HG03159 (cell line): ENCODE measurements around the gene CEMP1.
"Not testable (repeated sequence)": the region's sequence is repeated elsewhere in the genome, so short reads cannot be mapped to it uniquely, and the experiment has no call there.

ENCODE experiments used
- ATAC-seq: cut with Tn5 transposase; IDR thresholded peaks from one replicate; pipeline ENCODE4 v1.9.1; 2021; ENCODE audit warnings: mild to moderate bottlenecking, moderate library complexity; ENCODE audit not compliant: unreplicated experiment

CEMP1 gene

DNA sequence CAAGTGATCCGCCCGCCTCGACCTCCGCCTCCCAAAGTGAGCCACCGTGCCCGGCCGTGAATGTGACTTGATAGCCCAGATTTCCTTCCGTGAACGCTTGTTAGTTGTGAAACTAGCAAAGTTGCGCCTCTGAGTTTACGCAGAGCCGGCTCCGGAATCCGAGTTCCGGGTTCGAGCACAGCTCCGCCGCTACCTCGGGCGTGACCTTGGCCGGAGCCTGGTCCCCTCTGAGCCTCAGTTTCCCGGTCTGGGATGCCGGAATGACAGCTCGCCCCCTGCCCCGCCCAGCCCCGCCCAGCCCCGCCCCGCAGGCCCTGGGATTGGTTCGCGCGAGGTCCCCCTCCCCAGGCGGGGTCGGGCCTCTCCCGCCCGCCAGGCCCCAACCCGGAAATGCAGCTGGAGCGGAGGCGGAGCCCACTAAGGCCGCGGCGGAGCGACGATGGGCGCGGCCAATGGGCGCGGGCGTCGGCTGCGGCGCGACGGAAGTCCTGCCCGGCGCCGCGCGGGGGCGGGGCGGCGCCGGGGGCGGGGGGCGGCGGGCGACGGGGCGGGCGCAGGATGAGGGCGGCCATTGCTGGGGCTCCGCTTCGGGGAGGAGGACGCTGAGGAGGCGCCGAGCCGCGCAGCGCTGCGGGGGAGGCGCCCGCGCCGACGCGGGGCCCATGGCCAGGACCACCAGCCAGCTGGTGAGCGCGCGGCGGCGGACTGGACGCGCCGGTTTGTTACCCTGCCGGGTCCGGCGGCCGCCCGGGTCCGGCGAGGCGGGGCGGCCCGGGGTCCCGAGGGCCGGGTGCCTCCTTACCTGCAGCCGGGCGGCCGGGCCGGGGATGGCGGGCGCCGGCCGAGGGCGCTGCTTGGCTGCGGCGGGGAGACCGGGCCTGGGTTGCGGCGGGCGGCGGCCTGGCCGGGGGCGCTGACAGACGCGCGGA, 6.5 kb upstream of the CEMP1 start, which contains the start of gene PDPK1:
Gene PDPK1, plus strand, starts transcription at position 571 of the 929 bp plus-strand sequence. Its CDS starts 92 bp downstream, at position 663.
- ATAC-seq = peak; percentile 78

DNA sequence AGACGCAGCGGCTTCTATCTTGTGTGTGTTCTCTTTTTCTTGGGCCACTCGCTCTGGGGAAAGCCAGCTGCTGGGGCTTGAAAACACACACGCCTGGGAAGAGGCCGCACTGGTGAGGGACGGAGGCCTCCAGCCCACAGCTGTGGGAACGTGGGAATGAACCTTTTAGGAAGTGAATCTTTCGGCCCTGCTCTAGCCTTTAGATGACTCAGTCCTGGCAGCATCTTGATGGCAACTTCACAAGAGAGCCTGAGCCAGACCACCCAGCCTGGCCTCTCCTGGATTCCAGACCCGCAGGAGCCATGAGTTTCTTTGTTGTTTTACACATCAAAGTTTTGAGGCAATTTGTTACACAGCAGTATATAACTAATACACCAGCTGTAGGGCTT, 4.4 kb upstream of the CEMP1 start:
- ATAC-seq = no peak

DNA sequence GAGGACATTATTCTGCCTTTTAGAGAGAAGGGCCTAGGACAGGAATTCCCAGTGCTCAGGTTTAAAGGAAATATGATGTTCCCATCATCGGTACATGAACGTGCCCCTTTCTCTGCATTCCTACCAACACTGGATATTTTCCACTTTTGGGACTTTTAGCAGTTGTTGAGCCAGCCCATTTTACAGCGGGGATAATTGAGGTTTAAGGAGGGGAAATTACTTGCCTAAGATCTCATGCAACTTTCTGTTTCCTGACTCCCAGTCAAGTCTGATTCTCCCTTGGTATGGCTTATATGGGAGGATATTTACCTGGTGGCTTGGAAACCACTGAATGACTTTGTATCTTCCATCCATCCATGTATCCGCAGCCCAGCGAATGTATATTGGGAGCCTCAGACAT, 3.1 kb upstream of the CEMP1 start:
- not testable (repeated sequence) for ATAC-seq

DNA sequence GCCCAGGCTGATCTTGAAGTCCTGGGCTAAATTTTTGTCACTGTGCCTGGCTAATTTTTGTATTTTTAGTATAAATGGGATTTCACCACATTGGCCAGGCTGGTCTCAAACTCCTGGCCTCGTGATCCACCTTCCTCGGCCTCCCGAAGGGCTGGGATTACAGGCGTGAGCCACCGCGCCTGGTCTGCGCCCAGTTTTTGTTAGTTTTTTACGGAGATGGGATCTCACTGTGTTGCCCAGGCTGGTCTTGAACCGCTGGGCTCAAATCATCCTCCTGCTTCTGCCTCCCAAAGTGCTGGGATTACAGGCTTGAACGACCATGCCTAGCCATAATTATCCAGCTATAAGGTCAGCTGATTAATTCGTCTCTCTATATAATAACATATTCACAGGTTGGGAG, 2.7 kb upstream of the CEMP1 start:
- ATAC-seq = no peak

DNA sequence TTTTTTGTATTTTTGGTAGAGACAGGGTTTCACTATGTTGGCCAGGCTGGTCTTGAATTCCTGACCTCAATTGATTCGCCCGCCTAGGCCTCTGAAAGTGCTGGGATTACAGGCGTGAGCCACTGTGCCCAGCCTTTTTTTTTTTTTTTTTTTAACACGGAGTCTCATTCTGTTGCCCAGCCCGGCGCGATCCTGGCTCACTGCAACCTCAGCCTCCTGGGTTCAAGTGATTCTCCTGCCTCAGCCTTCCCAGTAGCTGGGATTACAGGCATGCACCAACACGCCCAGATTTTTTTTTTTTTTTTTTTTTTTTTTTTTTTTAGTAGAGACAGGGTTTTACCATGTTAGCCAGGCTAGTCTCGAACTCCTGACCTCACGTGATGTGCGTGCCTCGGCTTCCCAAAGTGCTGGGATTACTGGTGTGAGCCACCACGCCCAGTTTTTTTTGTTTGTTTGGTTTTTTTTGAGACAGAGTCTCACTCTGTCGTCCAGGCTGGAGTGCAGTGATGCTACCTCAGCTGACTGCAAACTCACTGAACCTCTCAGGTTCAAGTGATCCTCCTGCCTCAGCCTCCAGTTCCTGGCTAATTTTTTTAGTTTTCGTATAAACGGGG, 2.0 kb upstream of the CEMP1 start:
- not testable (repeated sequence) for ATAC-seq

DNA sequence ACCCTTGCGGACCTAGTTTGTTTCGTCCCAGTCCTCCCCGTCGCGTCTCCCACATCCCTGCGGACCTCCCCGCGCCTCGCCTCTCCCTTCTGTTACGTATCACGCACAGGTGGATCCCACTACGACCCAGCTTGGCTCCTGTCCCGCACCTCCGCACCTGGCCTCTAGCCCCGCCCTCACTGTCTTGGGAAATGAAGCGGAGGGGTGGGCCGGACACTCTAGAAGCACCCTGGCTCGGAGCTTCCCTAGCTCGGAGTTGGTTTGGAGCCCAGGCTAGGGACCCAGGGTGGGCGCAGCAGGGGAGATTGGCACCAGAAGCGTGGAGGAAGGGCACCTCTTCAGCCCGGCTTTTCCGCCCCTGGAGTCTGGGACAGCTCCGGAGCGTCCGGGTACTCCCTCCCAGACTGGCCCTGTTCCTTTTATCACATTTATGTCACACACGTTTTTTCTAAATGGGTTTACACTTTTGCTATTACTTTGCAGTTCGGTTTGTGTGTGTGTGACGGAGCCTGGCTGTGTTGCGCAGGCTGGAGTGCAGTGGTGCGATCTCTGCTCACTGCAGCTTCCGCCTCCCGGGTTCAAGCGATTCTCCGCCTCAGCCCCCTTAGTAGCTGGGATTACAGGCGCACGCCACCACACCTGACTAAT, 1.4 kb upstream of the CEMP1 start:
- ATAC-seq = no peak

DNA sequence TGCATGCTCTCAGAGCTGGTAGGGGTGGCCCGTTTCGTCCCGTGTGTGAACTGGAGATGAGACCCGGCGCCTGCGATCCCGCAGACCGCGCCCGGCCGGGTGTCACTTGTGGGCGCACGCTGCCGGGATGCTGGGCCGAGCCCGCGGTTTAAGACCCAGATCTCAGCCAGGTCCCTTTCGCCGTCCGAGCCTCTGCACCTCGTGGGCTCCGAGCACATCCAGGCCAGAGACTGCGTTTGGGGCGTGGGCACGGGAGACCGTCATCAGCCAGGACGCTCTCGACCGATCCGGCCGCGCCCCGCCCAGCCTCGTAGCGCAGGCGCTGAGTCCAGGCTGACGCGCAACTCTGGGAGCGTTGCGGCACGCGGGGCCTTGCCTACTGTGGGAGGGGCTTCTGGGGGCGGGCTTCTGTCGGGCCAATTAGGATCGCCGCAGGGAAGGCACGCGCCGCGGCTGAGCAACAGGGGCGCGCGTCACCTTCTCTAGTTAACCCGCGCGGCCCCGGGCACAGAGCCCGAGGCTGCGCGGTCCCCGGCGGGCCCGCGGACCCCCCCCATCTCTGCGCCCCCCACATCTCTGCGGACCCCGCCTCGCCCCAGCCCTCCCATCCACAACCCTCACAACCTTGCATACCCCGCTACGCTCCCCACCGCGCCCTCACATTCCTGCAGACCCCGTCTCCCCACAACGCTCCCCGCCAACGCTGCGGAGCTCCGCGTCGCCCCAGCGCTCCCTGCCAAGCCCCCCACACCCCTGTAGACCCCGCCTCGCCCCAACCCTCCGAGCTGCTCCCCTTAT, 687 bp upstream of the CEMP1 start:
- peak; percentile 82 for ATAC-seq

DNA sequence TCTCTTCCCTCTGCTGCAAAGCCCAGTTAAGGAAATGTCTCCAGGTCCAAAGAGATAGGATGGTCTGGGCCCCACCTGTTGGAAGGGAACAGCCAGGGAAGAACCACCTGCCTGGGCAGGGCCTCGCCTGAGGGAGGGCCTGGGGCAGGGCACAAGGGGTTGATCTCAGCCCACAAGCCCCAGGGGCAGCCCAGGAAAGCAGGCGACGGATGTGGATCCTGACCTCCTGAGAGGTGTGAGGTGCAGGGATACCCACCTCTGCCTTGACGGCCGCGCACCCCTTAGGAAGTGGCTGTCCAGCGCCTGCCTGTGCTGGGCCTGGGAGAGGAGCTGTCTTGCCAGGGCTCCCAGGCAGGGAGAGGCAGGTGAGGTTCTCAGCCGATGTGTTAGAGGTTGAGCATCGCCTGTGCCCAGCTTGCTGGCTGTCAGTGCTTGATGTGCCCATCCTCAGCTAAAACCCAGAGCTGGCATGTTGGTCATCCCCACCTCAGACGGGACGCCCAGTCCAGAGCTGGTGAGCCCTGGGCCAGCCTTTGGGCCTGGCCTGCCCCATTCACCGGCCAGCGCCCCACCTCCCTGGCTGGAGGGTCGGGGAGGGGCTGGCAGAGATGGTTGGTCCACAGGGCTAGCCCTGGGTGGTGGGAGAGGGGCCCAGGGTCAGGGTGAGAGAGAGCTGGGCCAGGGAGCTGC, 434 bp downstream of the CEMP1 start:
- ATAC-seq = no peak

DNA sequence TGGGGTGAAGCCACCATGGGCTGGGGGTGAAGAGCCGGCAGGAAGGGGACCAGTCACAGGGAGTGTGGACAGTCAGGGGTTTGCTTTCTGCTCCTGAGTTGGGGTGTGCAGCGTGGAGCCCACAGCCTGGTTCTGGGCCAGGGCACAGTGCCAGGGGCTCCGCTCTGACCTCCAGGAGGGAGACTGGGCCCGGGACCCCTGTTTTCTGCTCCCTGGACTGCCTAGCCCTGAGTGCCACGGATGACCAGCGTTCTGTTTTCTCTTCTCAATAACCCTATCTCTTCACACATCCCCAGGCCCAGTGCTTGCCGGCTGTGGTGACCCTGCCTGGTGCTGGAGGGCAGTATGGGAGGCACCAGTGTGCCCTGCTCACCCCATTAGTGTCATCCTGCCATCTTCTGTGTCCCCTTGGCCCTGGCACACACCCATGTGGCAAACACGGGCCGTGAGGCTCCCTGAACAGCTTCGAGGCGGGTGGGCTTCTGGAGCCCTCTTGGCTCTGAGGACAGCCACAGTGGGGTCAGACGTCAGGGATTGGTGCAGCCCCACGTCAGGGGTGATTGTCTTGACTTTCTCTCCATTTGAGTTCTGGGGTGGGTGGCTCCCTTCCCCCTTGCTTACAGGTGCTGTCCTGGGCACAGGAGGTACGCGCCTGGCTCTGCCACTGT, 1.1 kb downstream of the CEMP1 start:
- ATAC-seq = no peak

DNA sequence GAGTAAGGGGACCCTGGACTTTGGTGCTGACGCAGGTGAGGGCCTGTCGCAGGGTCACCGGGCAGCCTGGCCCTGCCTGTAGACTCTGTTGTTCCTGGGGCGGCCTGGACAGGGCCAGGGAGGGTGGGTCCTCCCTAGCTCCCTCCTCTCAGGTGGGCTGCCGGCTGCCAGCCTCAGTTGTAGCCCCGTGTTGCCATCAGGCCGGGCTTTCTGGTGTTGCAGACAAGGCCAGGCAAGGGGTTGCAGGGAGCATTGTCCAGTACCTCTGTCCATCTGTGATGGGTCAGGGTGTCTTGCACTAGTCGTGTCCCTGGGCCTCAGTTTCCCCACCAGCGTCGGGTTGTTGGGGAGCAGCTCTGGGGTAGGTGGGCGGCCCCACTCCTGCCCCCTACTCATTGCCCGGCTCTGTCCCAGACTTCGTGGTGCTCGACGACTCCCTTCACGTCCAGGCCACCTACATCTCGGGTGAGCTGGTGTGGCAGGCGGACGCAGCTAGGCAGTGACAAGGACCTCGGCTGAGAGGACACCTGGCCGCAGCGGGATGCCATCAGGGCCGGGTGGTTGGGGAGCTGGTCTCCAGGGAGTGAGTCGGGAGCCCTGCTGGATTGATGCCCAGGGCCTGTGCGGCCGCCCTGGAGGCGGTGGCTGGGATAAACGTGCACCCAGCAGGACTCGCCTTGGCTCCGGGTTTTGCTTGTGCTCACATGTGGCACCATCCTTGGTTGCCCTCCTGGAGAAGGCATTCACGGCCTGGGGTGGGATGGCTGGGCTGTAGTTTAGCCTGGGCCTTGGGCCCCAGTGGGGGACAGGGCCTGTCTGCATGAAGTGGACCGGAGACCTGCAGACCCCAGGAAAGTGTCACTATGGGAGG, 1.9 kb downstream of the CEMP1 start:
- no peak for ATAC-seq

DNA sequence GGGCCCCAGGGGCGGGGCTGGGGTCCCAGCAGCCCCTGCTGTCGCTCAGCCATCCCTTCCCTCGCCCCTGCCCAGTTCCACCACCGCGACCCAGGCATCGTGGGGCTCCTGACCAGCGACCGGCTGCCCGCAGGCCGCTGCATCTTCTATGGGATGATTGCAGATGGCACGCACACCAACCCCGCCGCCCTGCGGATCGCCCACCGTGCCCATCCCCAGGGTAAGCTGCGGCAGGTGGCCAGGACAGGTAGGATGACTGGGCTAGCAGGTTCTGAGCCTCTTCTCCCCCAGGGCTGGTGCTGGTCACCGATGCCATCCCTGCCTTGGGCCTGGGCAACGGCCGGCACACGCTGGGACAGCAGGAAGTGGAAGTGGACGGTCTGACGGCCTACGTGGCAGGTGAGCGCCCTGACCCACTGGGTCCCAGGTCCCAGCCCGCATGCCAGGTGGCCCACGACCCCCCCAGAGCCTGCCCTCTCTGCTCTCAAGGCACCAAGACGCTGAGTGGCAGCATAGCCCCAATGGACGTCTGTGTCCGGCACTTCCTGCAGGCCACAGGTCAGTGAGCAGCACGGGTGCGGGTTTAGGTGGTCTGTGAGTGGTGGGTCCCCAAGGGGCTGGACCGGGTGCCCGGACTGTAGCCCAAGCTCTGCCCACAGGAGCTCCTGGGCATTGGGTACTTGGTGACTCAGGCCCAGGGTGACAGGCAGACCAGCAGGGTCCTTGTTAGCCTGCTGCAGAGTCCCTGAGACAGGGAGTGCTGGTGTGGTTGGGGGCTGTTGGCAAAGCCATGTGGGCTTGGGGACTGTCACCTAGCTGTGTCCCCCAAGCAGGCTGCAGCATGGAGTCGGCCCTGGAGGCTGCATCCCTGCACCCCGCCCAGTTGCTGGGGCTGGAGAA, 2.8 kb downstream of the CEMP1 start:
- no peak for ATAC-seq

DNA sequence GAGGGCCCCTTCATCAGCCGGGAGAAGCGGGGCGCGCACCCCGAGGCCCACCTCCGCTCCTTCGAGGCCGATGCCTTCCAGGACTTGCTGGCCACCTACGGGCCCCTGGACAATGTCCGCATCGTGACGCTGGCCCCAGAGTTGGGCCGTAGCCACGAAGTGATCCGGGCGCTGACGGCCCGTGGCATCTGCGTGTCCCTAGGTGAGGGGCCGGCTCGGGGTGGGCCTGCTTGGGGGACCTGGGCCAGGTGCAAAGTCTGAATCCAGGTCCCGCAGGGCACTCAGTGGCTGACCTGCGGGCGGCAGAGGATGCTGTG, 3.5 kb downstream of the CEMP1 start:
- no peak for ATAC-seq

DNA sequence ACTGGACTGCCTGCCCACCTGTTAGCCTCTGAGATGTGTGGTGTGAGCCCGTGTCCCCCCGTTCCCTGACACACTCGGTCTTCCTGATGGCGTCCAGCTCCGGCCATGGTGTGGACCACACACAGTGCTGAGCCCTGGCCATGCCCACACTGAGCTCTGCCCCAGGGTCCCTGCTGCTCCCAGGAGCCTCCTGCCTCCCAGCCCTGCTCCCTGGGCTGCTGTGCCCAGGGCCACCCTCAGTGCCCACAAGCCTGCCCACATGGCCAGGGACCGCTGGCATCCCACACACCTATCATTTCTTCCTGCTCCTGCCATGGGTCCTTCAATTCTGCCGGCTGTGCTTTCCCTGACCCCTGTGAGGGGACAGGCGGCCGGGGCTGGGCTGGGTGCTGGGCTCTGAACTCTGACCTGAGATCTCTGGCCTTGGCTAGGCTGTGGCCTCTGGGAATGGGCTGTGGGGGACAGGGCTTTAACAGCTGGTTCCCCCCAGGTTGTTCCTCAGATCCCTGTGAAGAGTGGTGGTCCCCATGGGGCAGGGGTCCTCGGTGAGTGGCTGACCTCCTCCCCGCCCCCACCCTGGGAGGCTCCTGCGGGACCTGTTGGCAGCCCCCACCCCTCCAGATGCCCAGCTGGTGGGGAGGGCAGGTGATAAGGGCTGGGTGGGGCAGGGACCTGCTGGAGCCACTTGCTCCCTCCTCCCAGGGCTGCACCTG, 4.0 kb downstream of the CEMP1 start:
- no peak for ATAC-seq

DNA sequence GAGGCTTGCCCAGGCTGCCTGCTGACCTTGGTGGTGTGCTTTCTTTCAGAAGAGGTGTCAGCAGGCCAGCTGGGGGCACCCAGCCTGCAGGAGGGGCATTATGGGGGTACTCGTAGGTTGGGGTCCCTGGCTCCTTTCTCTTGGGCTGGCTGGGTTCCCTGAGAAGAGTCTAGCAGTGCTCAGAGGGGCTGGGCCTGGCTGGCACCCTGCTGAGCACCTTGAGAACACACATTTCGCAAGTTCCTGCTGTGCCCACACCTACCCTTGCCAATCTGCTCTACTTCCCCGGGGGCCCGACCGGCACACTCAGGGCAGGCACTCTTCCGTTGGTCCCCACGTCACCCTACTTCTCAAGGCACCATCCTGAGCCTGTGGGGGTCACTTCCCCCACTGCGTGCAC, 5.1 kb downstream of the CEMP1 start:
- no peak for ATAC-seq

DNA sequence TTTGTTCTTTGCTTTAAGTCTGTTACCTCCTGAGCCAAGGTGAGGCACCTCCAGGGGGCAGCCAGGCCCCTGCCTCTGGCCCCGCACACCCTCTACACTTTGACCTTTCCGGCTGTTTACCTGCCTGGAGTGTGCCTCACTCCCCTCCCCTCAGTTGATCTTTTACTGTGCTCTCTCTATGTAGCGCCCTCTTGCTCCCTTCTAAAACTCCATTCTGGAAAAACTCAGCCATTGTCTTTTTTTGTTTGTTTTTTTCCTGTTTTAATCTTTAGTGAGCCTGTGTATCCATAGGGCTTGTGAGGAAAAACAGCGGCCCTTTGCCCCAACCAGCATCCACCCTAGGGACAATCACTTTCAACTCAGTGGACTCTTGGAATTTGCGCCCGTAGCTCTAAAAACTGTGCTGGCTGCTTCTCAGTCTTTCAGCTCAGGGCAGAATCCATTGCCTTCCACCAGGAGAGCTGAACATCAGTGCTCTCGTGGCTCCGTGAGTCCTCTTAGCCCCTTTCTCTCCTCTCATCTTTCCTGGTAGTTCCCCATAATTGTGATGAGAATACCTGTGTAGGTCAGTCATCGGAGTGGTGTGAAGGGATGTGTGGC, 6.8 kb downstream of the CEMP1 start:
- no peak for ATAC-seq

DNA sequence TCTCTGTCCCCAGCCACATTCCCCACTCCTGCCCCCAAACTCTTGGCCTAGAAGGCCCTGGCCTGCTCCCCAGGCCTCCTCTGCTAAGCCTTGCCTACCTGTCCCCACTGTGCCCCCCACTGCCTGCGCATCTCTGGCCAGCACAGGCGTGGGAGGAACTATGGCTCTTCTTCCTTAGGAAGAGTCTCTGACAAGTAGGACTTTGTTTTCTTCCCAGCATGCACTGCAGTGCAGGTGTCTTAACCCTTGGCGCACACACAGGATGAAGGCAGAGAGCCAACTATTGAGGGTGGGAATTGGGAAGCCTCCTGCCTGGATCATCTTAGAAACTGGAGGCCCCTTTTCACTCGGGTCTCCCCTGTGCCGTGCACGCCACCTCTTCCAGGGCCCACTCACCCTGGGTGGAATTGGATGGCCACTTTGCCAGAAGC, 7.4 kb downstream of the CEMP1 start:
- ATAC-seq = no peak
